Hepatocyte (in vitro differentiated cells): Measurements from ENCODE around the gene MSI2. TPM values are rescaled to one million over a fixed set of nuclear protein-coding genes. Genes with fewer than 3 reads are reported as not detected.

ENCODE experiments used
- DNase-seq: peaks from one replicate; pipeline ENCODE4 v3.0.0-alpha.2; 2016; ENCODE audit warnings: low spot score
- H2AFZ ChIP-seq: fragments of 200-600 bp; sonication (generic); 2 replicates; pipeline ENCODE4 v1.6.0; 2016; ENCODE audit warnings: antibody characterized with exemption, mild to moderate bottlenecking
- H3K27ac ChIP-seq: fragments of 200-600 bp; sonication (generic); 2 replicates; pipeline ENCODE4 v1.5.1; 2016; ENCODE audit warnings: mild to moderate bottlenecking
- H3K27me3 ChIP-seq: fragments of 200-600 bp; sonication (generic); 2 replicates; pipeline ENCODE4 v1.6.1; 2016
- H3K36me3 ChIP-seq: fragments of 200-600 bp; sonication (generic); replicated peaks from 2 replicates; pipeline ENCODE4 v1.5.1; 2016; ENCODE audit warnings: low read depth; ENCODE audit not compliant: insufficient read depth
- H3K4me1 ChIP-seq: fragments of 200-600 bp; sonication (generic); 2 replicates; pipeline ENCODE4 v1.5.1; 2016; ENCODE audit warnings: mild to moderate bottlenecking, moderate library complexity; ENCODE audit not compliant: insufficient read depth
- H3K4me2 ChIP-seq: fragments of 200-600 bp; sonication (generic); 2 replicates; pipeline ENCODE4 v1.6.0; 2016
- H3K4me3 ChIP-seq: fragments of 200-600 bp; sonication (generic); 2 replicates; pipeline ENCODE4 v1.5.1; 2016; ENCODE audit warnings: mild to moderate bottlenecking
- H3K79me2 ChIP-seq: fragments of 200-600 bp; sonication (generic); 2 replicates; pipeline ENCODE4 v1.6.0; 2017; ENCODE audit warnings: mild to moderate bottlenecking
- H3K9me2 ChIP-seq: fragments of 200-600 bp; sonication (generic); replicated peaks from 2 replicates; pipeline ENCODE4 v1.6.0; 2017; ENCODE audit warnings: mild to moderate bottlenecking; ENCODE audit not compliant: insufficient read depth
- H3K9me3 ChIP-seq: fragments of 200-600 bp; sonication (generic); 2 replicates; pipeline ENCODE4 v1.5.1; 2016; ENCODE audit warnings: low read depth, mild to moderate bottlenecking
- H4K20me1 ChIP-seq: fragments of 200-600 bp; sonication (generic); 2 replicates; pipeline ENCODE4 v1.6.0; 2016; ENCODE audit warnings: mild to moderate bottlenecking; ENCODE audit not compliant: insufficient read depth, poor library complexity, severe bottlenecking
- CTCF ChIP-seq: fragments of 200-600 bp; sonication (generic); IDR thresholded peaks from 2 replicates; pipeline ENCODE4 v1.5.1; 2016; ENCODE audit warnings: antibody characterized with exemption, mild to moderate bottlenecking; ENCODE audit not compliant: poor library complexity
- EZH2 ChIP-seq: fragments of 200-600 bp; sonication (generic); IDR thresholded peaks from 2 replicates; pipeline ENCODE4 v1.6.1; 2016; ENCODE audit warnings: antibody characterized with exemption, mild to moderate bottlenecking, borderline replicate concordance
- EZH2phosphoT487 ChIP-seq: fragments of 200-600 bp; sonication (generic); IDR thresholded peaks from one replicate; pipeline ENCODE4 v1.6.1; 2018; ENCODE audit warnings: antibody characterized with exemption, mild to moderate bottlenecking, low read depth, moderate library complexity; ENCODE audit not compliant: unreplicated experiment, severe bottlenecking
- WGBS: methylation state at CpG from one replicate; pipeline ENCODE4 v1.1.6; 2016; ENCODE audit warnings: low lambda C conversion rate; ENCODE audit errors: missing lambda C conversion rate; 5-methylcytosine and 5-hydroxymethylcytosine counted together
- polyA plus RNA-seq: library from polyadenylated mRNA; unstranded; fragments of >200 nt; fragmentation: Nextera tagmentation; extraction: Ambion mirVana; gene quantifications from 2 replicates; pipeline ENCODE4 v1.2.1, GENCODE V29; 2016
- total RNA-seq: library from RNA; depleted of rRNA; stranded (reverse); fragments of >200 nt; gene quantifications from 2 replicates; pipeline ENCODE4 v1.2.3, GENCODE V29; 2014

The MSI2 gene
- total and polyA plus RNA-seq, 2 experiments from 2014 or later: 16.1 to 60.6 TPM

- H3K9me2 ChIP-seq: no peaks in the 10 kb centered on the region
- H3K79me2 ChIP-seq: no peaks in the 10 kb centered on the region
- no peak overlapping the region for H3K27ac ChIP-seq
- WGBS: 81% methylated on average over 3 of the region's 3 CpGs
- no peak overlapping the region for H3K4me3 ChIP-seq
- no peaks in the 10 kb centered on the region for H3K36me3 ChIP-seq
- H4K20me1 ChIP-seq: no peaks in the 10 kb centered on the region
- peaks cover 25% of the 10 kb centered on the region for H3K4me1 ChIP-seq
- no peaks in the 10 kb centered on the region for H3K27me3 ChIP-seq
- no peaks in the 10 kb centered on the region for H3K9me3 ChIP-seq
- TF ChIP-seq EZH2: no peak
- TF ChIP-seq EZH2phosphoT487: no peak
- no peak for TF ChIP-seq CTCF
- H2AFZ ChIP-seq: no peak overlapping the region
- no peak for DNase-seq
- H3K4me2 ChIP-seq: no peak overlapping the region
Measured at GRCh38 chr17:57668332-57668731, 412.0 kb downstream of the MSI2 start.

- Histone ChIP-seq H3K9me2 (no peaks in the 10 kb centered on the region), H3K79me2 (no peaks in the 10 kb centered on the region), H4K20me1 (no peaks in the 10 kb centered on the region), H3K9me3 (no peaks in the 10 kb centered on the region), H3K4me1 (peaks cover 10% of the 10 kb centered on the region), H3K4me3 (no peak overlapping the region), H3K27me3 (no peaks in the 10 kb centered on the region), H3K36me3 (no peaks in the 10 kb centered on the region), H3K27ac (no peak overlapping the region), H3K4me2 (no peak overlapping the region), H2AFZ (no peak overlapping the region)
- no peak for DNase-seq
- WGBS: 92% methylated on average over 10 of the region's 10 CpGs
- TF ChIP-seq CTCF: no peak
- TF ChIP-seq EZH2: no peak
- TF ChIP-seq EZH2phosphoT487: no peak
Measured at GRCh38 chr17:57669671-57670529, 413.6 kb downstream of the MSI2 start.

GRCh38 chr17:57670769-57671569 lies 414.6 kb downstream of the MSI2 start:
- no peaks in the 10 kb centered on the region for H3K36me3 ChIP-seq
- no peak for DNase-seq
- H3K27ac ChIP-seq: no peak overlapping the region
- WGBS: 76% methylated on average over 8 of the region's 8 CpGs
- no peaks in the 10 kb centered on the region for H3K79me2 ChIP-seq
- H3K4me2 ChIP-seq: no peak overlapping the region
- H3K9me3 ChIP-seq: no peaks in the 10 kb centered on the region
- H3K4me1 ChIP-seq: peaks cover 10% of the 10 kb centered on the region
- H4K20me1 ChIP-seq: no peaks in the 10 kb centered on the region
- TF ChIP-seq EZH2 (no peak), EZH2phosphoT487 (no peak), CTCF (no peak)
- no peak overlapping the region for H2AFZ ChIP-seq
- H3K27me3 ChIP-seq: no peaks in the 10 kb centered on the region
- H3K9me2 ChIP-seq: no peaks in the 10 kb centered on the region
- H3K4me3 ChIP-seq: no peak overlapping the region
